ENCODE results near the gene OMP.

Gene OMP

GRCh38 chr11:77069969-77070582 lies 32.6 kb upstream of the OMP start:
- no peak for DNase-seq

GRCh38 chr11:77071077-77071476 lies 31.6 kb upstream of the OMP start:
- no peak for DNase-seq

GRCh38 chr11:77071671-77072605 lies 30.7 kb upstream of the OMP start:
- no peak for DNase-seq

GRCh38 chr11:77072851-77073327 lies 29.8 kb upstream of the OMP start:
- DNase-seq: no peak

DNA sequence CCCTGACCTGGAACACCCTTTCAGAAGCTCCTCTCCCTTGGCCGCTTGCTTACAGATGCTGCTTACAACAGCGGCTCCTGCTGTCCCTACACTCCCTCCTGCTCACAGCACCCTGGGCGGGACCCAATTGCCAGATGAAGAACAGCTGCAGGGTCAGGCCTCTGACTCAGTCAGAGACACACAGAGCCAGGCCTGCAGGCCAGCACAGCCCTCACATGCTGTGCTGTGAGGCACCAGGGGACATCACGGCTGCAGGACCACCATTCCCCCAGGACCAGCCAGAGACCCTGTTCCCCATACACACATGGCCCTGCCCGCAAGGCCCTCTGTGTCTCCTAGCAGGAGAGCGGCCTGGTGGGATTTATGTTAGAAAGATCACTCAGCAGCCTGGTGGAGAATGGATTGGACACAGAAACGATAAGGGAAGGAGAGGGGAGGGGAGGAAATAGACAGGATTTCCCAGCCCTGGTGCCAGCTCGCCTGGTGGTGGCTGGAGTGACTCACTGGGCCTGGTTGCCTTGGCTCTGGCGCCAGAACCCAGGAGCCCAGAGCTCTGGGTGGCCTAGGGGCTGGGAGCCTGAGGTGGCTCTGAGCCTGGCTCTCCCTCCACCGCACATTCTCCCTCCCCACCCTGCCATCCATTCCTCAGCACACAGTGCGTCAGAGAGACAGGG lies 29.2 kb upstream of the OMP start:
- no peak for DNase-seq

- DNase-seq: no peak
Measured at GRCh38 chr11:77074205-77074604, 28.4 kb upstream of the OMP start.

- DNase-seq: no peak
Measured at GRCh38 chr11:77074626-77075221, 27.9 kb upstream of the OMP start.

GRCh38 chr11:77075425-77075905 lies 27.2 kb upstream of the OMP start:
- DNase-seq: no peak

DNA sequence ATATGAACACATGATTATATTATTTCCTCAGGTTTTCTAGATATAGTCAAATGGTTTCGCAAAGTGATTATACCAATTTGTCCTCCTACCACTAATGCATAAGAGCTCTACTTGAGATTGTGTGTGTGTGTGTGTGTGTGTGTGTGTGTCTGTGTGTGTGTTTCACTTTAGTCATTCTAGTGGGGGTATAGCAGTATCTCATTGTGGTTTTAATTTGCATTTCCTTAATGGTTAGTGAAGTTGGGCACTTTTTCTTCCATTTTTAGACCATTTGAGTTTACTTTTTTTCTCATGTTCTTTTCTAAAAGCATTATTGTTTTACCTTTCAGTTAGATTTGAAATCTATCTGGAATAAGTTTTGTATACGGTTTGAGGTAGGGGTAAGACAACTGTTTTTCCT lies 23.0 kb upstream of the OMP start:
- DNase-seq: no peak

DNA sequence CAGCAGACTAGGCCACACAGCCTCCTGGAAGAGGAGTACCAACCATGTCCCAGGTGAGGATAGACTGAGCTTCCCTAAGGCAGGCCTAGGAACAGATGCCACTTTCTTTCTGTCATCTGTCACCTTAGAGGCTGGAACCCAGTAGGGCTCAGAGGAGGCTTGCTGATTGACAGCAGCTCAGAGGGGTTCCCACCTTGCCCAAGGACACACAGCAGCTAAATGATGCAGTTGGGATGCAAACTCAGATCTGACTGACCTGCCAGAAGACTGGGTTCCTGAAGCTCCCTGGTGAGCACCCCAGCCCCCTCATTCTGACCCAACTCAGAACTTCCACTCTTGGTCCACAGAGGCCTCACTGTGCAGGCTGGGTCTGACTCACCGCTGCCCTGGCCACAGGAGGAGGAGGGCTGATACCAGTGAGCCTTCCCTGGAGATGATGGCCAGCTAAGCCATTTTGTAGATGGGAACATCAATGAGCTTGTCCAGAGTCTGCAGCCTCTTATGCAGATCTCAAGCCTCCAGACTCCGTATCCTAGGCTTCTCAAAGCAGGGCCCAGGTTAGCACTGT lies 21.9 kb upstream of the OMP start:
- DNase-seq: no peak

- DNase-seq: peak; percentile 46
Measured at GRCh38 chr11:77081381-77081851, 21.2 kb upstream of the OMP start.

GRCh38 chr11:77081976-77082836 lies 20.4 kb upstream of the OMP start:
- no peak for DNase-seq

- DNase-seq: no peak
Measured at GRCh38 chr11:77082838-77083565, 19.6 kb upstream of the OMP start.

DNA sequence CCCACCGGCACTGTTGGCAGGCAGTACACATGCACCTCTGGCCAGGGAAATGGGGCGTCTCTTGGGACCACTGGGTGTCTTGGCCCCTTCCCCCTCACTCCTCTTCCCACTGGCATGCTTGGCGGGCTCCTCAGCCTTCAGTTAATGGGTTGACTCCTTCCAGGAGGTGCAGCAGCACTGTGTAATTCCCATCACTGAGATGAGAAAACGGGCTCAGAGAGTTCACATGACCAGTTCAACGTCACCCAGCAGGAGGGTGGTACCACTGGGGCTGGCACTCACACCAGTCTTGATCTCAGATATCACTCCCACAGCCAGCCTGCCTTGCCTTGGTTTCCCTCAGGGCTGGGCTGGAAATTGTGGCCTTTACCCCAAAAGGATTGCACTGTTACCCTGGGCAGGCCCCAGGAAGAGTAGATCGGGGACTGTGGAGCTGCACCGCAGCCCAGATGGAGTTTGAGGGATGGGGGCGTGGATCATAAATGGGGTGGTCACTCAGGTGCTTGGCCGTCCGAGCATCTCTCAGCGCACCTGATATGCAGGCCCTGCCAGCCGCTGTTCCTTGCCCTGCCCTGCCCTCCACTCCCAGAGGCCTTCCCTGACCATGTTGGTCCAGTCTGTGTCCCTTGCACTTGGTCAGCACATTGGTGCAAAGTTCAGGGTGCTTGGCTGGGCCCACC lies 18.9 kb upstream of the OMP start:
- DNase-seq: no peak

DNA sequence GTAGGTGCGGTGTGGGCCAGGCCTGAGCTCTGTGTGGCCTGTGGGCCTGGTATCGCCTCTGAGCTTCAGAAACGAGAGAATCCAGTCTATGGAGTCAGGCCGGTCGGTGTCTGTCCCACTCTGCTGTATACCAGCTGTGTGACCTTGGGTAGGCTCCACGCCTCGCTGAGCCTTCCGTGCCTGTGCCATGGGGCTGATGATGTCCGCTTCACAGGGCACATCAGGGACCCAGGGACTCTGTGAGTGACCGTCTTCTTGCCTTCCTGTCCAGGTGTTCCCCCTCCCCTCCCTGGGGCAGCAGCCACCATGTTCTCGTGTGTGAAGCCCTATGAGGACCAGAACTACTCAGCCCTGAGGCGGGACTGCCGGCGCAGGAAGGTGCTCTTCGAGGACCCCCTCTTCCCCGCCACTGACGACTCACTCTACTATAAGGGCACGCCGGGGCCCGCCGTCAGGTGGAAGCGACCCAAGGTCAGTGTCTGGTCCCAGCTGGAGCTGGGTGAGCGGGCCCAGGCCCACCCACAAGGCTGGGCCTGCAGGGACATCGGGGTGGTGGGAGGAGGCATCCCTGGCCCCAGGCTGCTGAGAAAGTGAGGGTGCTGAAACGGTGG lies 18.0 kb upstream of the OMP start:
- no peak for DNase-seq

- no peak for DNase-seq
Measured at GRCh38 chr11:77085652-77086051, 17.0 kb upstream of the OMP start.

DNA sequence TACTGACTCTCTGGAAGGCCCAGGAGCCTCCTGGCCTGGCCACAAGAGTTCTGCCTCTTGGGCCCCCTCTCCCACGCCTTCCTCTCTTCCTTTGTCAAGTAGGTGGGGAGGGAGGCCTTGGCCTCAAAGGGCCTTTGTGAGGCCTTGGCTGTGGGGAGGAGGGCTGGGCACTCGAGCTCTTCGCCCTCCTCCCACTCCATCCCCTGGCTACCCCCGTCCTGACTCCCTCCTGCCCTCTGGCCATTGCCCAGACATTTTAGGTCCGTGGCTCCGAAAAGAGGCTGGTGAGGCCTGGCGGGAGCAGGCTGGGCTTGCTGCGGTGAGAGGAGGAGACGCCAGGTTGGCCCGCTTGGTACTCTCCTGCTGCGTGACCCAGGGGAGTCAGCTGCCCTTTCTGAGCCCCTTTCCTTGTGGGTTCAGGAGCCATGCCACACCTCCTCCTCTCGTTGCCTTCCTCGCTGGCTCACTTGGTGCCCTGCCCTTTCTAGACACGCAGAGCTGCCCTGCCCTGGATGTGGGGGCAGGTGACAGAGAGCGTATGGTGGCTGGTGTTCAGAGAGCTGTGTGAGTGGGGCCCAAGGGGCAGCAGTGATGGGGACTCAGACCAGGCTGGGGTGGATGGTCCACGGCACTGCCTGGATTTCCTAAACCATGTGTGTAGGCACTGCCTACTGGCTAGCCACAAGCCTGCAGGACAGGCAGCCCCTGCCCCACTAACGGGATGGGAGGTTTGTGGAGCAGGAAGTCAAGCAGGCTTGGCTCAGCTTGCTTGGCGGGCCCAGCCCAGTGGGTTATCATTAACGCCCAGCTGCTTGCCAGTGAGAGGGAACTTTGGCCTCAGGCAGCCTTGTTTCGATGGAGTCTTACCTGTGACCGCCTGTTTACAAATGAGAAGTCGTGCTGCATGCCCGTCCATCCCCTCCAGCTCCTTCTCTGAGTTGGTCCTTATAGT lies 15.8 kb upstream of the OMP start:
- DNase-seq: no peak

DNA sequence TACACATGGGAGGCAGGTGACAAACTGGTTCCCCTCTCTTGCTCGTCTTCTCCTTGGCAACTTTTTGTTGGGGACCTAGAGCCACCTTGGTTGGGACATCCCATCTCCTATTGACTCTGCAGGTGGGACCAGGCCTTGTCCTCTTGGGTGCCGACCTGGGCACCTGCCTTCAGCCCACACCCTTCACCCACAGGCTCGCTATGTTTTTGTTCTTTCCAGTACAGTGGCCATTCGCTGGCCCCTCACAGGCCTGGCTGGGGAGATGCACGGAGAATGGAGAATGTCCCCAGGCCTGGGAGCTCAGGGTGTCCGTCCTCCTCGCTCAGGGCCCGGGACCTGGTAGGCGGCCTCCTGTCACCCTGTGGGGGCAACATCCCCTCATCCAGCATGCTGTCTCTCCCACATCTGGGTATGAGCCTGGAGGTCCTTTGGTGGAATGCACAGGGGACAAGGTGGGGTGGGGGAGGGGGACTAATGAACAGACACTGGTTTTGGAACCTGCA lies 14.9 kb upstream of the OMP start:
- no peak for DNase-seq

Measured in retina (tissue), 1 donor.